Measurements from ENCODE around the gene ITIH4. TPM values are rescaled to one million over a fixed set of nuclear protein-coding genes. Genes with fewer than 3 reads are reported as not detected.

The ITIH4 gene
- total RNA-seq, 1 donor from 2014 or later, result 8.0 TPM

DNA sequence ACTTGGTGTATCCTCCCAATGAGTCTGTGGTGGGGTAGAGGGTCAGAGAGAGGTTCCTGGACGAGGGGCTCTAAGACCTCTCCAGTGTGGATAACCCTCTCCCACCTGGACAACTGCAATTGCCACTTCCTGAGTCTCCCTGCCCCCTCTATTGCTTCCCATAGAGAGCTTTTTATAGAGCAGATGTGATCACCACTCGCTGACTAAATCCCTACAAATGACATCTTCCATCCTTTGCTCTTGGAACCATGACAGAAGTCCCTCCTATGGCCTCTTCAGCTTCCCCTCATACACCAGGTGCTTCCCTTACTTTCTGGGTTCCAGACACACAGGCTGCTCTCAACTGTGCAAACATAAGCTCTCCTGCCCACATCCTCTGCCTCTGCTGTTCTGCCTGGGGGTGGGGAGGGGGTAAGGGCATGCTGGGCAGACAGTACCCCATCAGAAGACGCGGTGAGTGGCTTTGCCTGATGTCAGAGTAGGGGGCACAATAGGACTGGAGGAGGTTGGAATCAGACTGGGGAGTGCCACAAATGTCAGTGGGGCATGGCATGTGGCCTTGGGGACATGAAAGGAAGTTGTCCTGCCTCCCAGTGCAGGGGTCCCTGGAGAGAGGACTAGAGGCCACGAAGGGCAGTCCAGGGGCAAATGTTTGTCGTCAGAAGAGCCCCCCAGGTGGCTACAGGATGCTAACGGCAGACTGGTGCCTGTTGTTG is 20.7 kb downstream of the ITIH4 start:
- peaks cover 1% of the 10 kb centered on the region for H3K4me1 Mint-ChIP-seq (ENCODE audit: low read depth, unreplicated experiment)
- H3K9me3 Mint-ChIP-seq (ENCODE audit: unreplicated experiment), result peaks cover 1% of the 10 kb centered on the region
- no peak for DNase-seq
- TF ChIP-seq, protein P1, sequence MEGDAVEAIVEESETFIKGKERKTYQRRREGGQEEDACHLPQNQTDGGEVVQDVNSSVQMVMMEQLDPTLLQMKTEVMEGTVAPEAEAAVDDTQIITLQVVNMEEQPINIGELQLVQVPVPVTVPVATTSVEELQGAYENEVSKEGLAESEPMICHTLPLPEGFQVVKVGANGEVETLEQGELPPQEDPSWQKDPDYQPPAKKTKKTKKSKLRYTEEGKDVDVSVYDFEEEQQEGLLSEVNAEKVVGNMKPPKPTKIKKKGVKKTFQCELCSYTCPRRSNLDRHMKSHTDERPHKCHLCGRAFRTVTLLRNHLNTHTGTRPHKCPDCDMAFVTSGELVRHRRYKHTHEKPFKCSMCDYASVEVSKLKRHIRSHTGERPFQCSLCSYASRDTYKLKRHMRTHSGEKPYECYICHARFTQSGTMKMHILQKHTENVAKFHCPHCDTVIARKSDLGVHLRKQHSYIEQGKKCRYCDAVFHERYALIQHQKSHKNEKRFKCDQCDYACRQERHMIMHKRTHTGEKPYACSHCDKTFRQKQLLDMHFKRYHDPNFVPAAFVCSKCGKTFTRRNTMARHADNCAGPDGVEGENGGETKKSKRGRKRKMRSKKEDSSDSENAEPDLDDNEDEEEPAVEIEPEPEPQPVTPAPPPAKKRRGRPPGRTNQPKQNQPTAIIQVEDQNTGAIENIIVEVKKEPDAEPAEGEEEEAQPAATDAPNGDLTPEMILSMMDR (IDR thresholded peaks at IDR 0.05; ENCODE audit: partially characterized antibody, unreplicated experiment), result no peak
- no peaks in the 10 kb centered on the region for H3K36me3 Mint-ChIP-seq (ENCODE audit: unreplicated experiment)
- no peak overlapping the region for H3K4me3 Mint-ChIP-seq (ENCODE audit: unreplicated experiment)
- peaks cover 3% of the 10 kb centered on the region for H3K27me3 Mint-ChIP-seq (ENCODE audit: unreplicated experiment)
- H3K27ac Mint-ChIP-seq (ENCODE audit: unreplicated experiment), result no peak overlapping the region

GRCh38 chr3:52809149-52809548 is 21.3 kb downstream of the ITIH4 start:
- Mint-ChIP-seq H3K9me3 (ENCODE audit: unreplicated experiment) (peaks cover 1% of the 10 kb centered on the region), H3K4me1 (ENCODE audit: low read depth, unreplicated experiment) (peaks cover 1% of the 10 kb centered on the region), H3K27ac (ENCODE audit: unreplicated experiment) (no peak overlapping the region), H3K36me3 (ENCODE audit: unreplicated experiment) (no peaks in the 10 kb centered on the region), H3K27me3 (ENCODE audit: unreplicated experiment) (peaks cover 3% of the 10 kb centered on the region), H3K4me3 (ENCODE audit: unreplicated experiment) (no peak overlapping the region)
- TF ChIP-seq, protein P1 (IDR thresholded peaks at IDR 0.05; ENCODE audit: partially characterized antibody, unreplicated experiment), result no peak
- DNase-seq, result no peak

- DNase-seq, result peak; percentile 48
- TF ChIP-seq, protein P1 (IDR thresholded peaks at IDR 0.05; ENCODE audit: partially characterized antibody, unreplicated experiment), result no peak
- Mint-ChIP-seq H3K27me3 (ENCODE audit: unreplicated experiment) (peaks cover 3% of the 10 kb centered on the region), H3K4me3 (ENCODE audit: unreplicated experiment) (no peak overlapping the region), H3K9me3 (ENCODE audit: unreplicated experiment) (no peaks in the 10 kb centered on the region), H3K36me3 (ENCODE audit: unreplicated experiment) (no peaks in the 10 kb centered on the region), H3K27ac (ENCODE audit: unreplicated experiment) (no peak overlapping the region), H3K4me1 (ENCODE audit: low read depth, unreplicated experiment) (peaks cover 1% of the 10 kb centered on the region)
Measured at GRCh38 chr3:52805270-52806039, 25.0 kb downstream of the ITIH4 start.

DNA sequence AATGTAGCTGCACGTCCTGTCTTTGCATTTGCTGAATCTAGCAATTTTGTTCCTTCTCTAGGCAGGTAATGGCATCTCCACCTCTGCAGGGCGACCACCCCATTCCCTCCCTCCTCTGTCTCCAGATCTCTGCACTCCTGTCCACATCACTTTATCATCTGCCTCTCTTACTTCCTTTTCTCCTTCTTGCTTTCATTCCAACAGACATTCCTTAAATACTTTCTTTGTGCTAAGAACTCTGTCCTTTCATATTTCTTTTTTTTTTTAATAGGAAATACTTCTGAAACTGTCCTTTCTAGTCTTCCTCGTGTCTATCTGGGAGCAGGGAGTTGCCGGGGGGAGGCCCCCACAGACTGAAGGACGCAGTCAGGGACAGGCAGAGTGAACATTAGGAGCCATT is 28.6 kb downstream of the ITIH4 start:
- no peak overlapping the region for H3K4me3 Mint-ChIP-seq (ENCODE audit: unreplicated experiment)
- TF ChIP-seq, protein P1 (IDR thresholded peaks at IDR 0.05; ENCODE audit: partially characterized antibody, unreplicated experiment), result no peak
- peaks cover 7% of the 10 kb centered on the region for H3K27me3 Mint-ChIP-seq (ENCODE audit: unreplicated experiment)
- no peaks in the 10 kb centered on the region for H3K36me3 Mint-ChIP-seq (ENCODE audit: unreplicated experiment)
- H3K4me1 Mint-ChIP-seq (ENCODE audit: low read depth, unreplicated experiment), result peaks cover 1% of the 10 kb centered on the region
- peaks cover 2% of the 10 kb centered on the region for H3K9me3 Mint-ChIP-seq (ENCODE audit: unreplicated experiment)
- DNase-seq, result no peak
- no peak overlapping the region for H3K27ac Mint-ChIP-seq (ENCODE audit: unreplicated experiment)

GRCh38 chr3:52800079-52800478 is 30.4 kb downstream of the ITIH4 start:
- Mint-ChIP-seq H3K4me3 (ENCODE audit: unreplicated experiment) (no peak overlapping the region), H3K27me3 (ENCODE audit: unreplicated experiment) (peaks cover 4% of the 10 kb centered on the region), H3K9me3 (ENCODE audit: unreplicated experiment) (peaks cover 4% of the 10 kb centered on the region), H3K27ac (ENCODE audit: unreplicated experiment) (no peak overlapping the region), H3K36me3 (ENCODE audit: unreplicated experiment) (no peaks in the 10 kb centered on the region), H3K4me1 (ENCODE audit: low read depth, unreplicated experiment) (no peaks in the 10 kb centered on the region)
- DNase-seq, result no peak
- TF ChIP-seq, protein P1 (IDR thresholded peaks at IDR 0.05; ENCODE audit: partially characterized antibody, unreplicated experiment), result no peak

Measured in glutamatergic neuron (in vitro differentiated cells).